ENCODE data around the gene ERCC3.
"Not testable (repeated sequence)": the region's sequence is repeated elsewhere in the genome, so short reads cannot be mapped to it uniquely, and the experiment has no call there.

Gene ERCC3

GRCh38 chr2:127254386-127254981 lies 39.5 kb downstream of the ERCC3 start:
- H3K27me3 ChIP-seq (ENCODE audit: control insufficient read depth, insufficient read depth, low read length): no peaks in the 10 kb centered on the region
- no peak overlapping the region for H3K4me3 ChIP-seq (ENCODE audit: low read depth, low read length)
- no peaks in the 10 kb centered on the region for H3K4me1 ChIP-seq (ENCODE audit: control insufficient read depth, insufficient read depth, low read length)
- H3K9ac ChIP-seq (ENCODE audit: low read depth, low read length): no peak overlapping the region
- H3K9me3 ChIP-seq (ENCODE audit: control insufficient read depth, insufficient read depth, low read length): no peaks in the 10 kb centered on the region
- peaks cover 32% of the 10 kb centered on the region for H3K36me3 ChIP-seq (ENCODE audit: control insufficient read depth, insufficient read depth, low read length)
- H3K27ac ChIP-seq (ENCODE audit: low read depth, low read length): no peak overlapping the region

DNA sequence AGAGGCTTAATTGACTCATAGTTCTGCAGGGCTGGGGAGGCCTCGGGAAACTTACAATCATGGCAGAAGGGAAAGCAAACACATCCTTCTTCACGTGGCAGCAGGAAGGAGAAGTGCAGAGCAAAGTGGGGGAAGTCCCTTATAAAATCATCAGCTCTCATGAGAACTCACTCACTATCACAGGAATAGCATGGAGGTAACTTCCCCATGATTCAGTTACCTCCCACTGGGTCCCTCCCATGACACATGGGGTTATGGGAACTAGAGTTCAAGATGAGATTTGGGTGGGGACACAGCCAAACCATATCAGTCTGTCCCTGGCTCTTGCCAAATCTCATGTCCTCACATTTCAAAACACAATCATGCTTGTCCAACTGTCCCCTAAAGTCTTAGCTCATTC lies 52.8 kb downstream of the ERCC3 start:
- not testable (repeated sequence) for H3K9me3 ChIP-seq (ENCODE audit: control insufficient read depth, insufficient read depth, low read length); H3K27me3 ChIP-seq (ENCODE audit: control insufficient read depth, insufficient read depth, low read length); H3K4me3 ChIP-seq (ENCODE audit: low read depth, low read length); H3K4me1 ChIP-seq (ENCODE audit: control insufficient read depth, insufficient read depth, low read length); H3K9ac ChIP-seq (ENCODE audit: low read depth, low read length); H3K36me3 ChIP-seq (ENCODE audit: control insufficient read depth, insufficient read depth, low read length); H3K27ac ChIP-seq (ENCODE audit: low read depth, low read length)

DNA sequence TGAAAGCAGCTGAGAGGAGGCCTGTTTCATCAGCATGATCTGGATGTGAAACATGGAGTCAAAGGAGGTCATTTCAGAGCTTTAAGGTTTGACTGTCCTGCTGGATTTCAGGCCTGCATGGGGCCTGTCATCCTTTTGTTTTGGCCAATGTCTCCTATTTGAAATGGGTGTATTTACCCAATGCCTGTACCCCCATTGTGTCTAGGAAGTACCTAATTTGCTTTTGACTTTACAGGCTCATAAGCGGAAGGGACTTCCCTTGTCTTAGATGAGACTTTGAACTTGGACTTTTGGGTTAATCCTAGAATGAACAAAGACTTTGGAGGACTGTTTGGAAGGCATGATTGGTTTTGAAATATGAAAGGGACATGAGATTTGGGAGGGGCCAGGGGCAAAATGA lies 54.5 kb downstream of the ERCC3 start:
- Histone ChIP-seq H3K9ac (ENCODE audit: low read depth, low read length) (no peak overlapping the region), H3K9me3 (ENCODE audit: control insufficient read depth, insufficient read depth, low read length) (peaks cover 8% of the 10 kb centered on the region), H3K27ac (ENCODE audit: low read depth, low read length) (no peak overlapping the region), H3K36me3 (ENCODE audit: control insufficient read depth, insufficient read depth, low read length) (no peaks in the 10 kb centered on the region), H3K4me3 (ENCODE audit: low read depth, low read length) (no peak overlapping the region), H3K27me3 (ENCODE audit: control insufficient read depth, insufficient read depth, low read length) (no peaks in the 10 kb centered on the region), H3K4me1 (ENCODE audit: control insufficient read depth, insufficient read depth, low read length) (0 out of 2 replicates have a peak, but pooled peaks cover 2% of the 10 kb centered on the region)

- H3K4me3 ChIP-seq (ENCODE audit: low read depth, low read length); H3K27me3 ChIP-seq (ENCODE audit: control insufficient read depth, insufficient read depth, low read length); H3K36me3 ChIP-seq (ENCODE audit: control insufficient read depth, insufficient read depth, low read length); H3K4me1 ChIP-seq (ENCODE audit: control insufficient read depth, insufficient read depth, low read length); H3K9me3 ChIP-seq (ENCODE audit: control insufficient read depth, insufficient read depth, low read length); H3K9ac ChIP-seq (ENCODE audit: low read depth, low read length); H3K27ac ChIP-seq (ENCODE audit: low read depth, low read length): not testable (repeated sequence)
These were observed 56.2 kb downstream of the ERCC3 start for GRCh38 chr2:127237768-127238167.

DNA sequence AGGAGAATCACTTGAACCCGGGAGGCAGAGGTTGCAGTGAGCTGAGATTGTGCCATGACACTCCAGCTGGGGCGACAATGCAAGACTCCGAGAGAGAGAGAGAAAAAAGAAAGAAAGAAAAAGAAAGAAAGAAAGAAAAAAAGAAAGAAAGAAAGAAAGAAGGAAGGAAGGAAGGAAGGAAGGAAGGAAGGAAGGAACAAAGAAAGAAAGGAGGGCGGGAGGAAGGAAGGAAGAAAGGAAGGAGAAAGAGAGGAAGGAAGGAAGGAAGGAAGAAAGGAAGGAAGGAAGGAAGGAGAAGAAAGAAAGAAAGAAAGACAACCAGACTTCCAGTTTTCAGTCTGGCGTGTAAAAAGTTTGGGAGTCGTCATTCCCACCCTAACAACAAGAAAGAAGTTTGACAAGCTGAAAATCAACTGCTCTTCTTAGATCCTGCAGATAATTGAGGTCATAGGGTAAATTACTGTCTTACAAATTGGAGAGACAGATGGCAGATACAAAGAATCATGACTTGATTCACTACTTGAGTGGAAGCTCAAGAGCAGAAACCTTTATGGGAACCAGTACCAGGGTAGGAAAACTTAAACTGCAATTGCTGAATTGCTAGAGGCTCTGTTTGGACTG lies 58.8 kb downstream of the ERCC3 start:
- 0 out of 2 replicates have a peak, but pooled peaks cover 2% of the 10 kb centered on the region for H3K4me1 ChIP-seq (ENCODE audit: control insufficient read depth, insufficient read depth, low read length)
- no peak overlapping the region for H3K4me3 ChIP-seq (ENCODE audit: low read depth, low read length)
- no peaks in the 10 kb centered on the region for H3K27me3 ChIP-seq (ENCODE audit: control insufficient read depth, insufficient read depth, low read length)
- no peak overlapping the region for H3K9ac ChIP-seq (ENCODE audit: low read depth, low read length)
- H3K27ac ChIP-seq (ENCODE audit: low read depth, low read length): no peak overlapping the region
- peaks cover 8% of the 10 kb centered on the region for H3K9me3 ChIP-seq (ENCODE audit: control insufficient read depth, insufficient read depth, low read length)
- no peaks in the 10 kb centered on the region for H3K36me3 ChIP-seq (ENCODE audit: control insufficient read depth, insufficient read depth, low read length)

DNA sequence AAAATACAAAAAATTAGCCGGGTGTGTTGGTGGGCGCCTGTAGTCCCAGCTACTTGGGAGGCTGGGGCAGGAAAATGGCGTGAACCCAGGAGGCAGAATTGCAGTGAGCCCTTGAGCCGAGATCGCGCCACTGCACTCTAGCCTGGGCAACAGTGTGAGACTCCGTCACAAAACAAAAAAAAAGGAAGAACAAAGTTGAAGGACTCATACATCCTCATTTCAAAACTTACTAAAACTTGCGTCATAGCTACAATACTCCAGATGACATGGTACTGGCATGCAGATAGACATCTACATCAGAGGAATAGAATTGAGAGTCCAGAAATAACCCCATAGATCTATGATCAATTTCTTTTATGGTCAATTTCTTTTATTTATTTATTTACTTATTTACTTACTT lies 60.2 kb downstream of the ERCC3 start:
- Histone ChIP-seq H3K4me3 (ENCODE audit: low read depth, low read length) (no peak overlapping the region), H3K9me3 (ENCODE audit: control insufficient read depth, insufficient read depth, low read length) (peaks cover 7% of the 10 kb centered on the region), H3K9ac (ENCODE audit: low read depth, low read length) (no peak overlapping the region), H3K4me1 (ENCODE audit: control insufficient read depth, insufficient read depth, low read length) (0 out of 2 replicates have a peak, but pooled peaks cover 2% of the 10 kb centered on the region), H3K36me3 (ENCODE audit: control insufficient read depth, insufficient read depth, low read length) (no peaks in the 10 kb centered on the region), H3K27ac (ENCODE audit: low read depth, low read length) (no peak overlapping the region), H3K27me3 (ENCODE audit: control insufficient read depth, insufficient read depth, low read length) (no peaks in the 10 kb centered on the region)

DNA sequence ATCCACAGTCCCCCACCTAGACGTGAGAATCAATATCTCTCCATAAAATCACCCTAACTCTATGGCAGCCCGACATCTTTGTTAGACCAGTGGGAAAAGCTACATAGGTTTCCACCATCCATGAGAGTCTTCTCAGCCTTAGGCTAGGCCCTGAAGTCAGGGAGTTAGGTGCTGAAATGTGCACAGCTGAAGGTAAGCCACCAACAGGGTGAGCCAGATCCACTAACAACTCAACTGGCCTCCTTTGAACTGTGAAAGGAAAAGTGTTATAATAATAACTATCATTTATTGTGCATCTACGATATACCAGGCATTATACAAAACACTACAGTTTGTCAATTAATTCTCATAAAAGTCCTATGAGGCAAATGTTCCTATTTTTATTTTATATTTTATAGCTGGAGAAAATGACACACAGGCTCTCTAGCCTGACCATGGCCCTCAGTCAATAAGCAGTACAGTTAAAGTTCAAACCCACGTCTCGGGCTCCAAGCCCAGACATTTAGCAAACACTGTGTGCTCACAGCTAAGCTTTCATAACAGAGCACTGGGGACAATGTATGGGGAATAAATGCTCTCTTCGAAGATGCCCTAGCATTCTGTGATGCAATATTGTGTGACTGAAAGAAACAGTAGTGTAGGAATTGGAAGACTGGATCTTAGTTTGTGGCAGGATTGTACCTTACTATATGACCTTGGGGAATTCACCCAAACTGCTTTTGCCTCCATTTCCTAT lies 62.6 kb downstream of the ERCC3 start:
- H3K27me3 ChIP-seq (ENCODE audit: control insufficient read depth, insufficient read depth, low read length): no peaks in the 10 kb centered on the region
- H3K4me3 ChIP-seq (ENCODE audit: low read depth, low read length): no peak overlapping the region
- 0 out of 2 replicates have a peak, but pooled peaks cover 2% of the 10 kb centered on the region for H3K4me1 ChIP-seq (ENCODE audit: control insufficient read depth, insufficient read depth, low read length)
- no peak overlapping the region for H3K9ac ChIP-seq (ENCODE audit: low read depth, low read length)
- H3K9me3 ChIP-seq (ENCODE audit: control insufficient read depth, insufficient read depth, low read length): no peaks in the 10 kb centered on the region
- H3K36me3 ChIP-seq (ENCODE audit: control insufficient read depth, insufficient read depth, low read length): no peaks in the 10 kb centered on the region
- no peak overlapping the region for H3K27ac ChIP-seq (ENCODE audit: low read depth, low read length)

- Histone ChIP-seq H3K4me3 (ENCODE audit: low read depth, low read length) (no peak overlapping the region), H3K4me1 (ENCODE audit: control insufficient read depth, insufficient read depth, low read length) (peaks cover 6% of the 10 kb centered on the region; the same call in 1 of the 2 replicates), H3K36me3 (ENCODE audit: control insufficient read depth, insufficient read depth, low read length) (no peaks in the 10 kb centered on the region), H3K27ac (ENCODE audit: low read depth, low read length) (no peak overlapping the region), H3K27me3 (ENCODE audit: control insufficient read depth, insufficient read depth, low read length) (no peaks in the 10 kb centered on the region), H3K9ac (ENCODE audit: low read depth, low read length) (no peak overlapping the region), H3K9me3 (ENCODE audit: control insufficient read depth, insufficient read depth, low read length) (no peaks in the 10 kb centered on the region)
These were observed 64.4 kb downstream of the ERCC3 start for GRCh38 chr2:127229555-127229954.

- H3K9ac ChIP-seq (ENCODE audit: low read depth, low read length): no peak overlapping the region
- H3K27ac ChIP-seq (ENCODE audit: low read depth, low read length): no peak overlapping the region
- H3K4me1 ChIP-seq (ENCODE audit: control insufficient read depth, insufficient read depth, low read length): peaks cover 6% of the 10 kb centered on the region; the same call in 1 of the 2 replicates
- H3K9me3 ChIP-seq (ENCODE audit: control insufficient read depth, insufficient read depth, low read length): no peaks in the 10 kb centered on the region
- no peaks in the 10 kb centered on the region for H3K27me3 ChIP-seq (ENCODE audit: control insufficient read depth, insufficient read depth, low read length)
- H3K36me3 ChIP-seq (ENCODE audit: control insufficient read depth, insufficient read depth, low read length): no peaks in the 10 kb centered on the region
- no peak overlapping the region for H3K4me3 ChIP-seq (ENCODE audit: low read depth, low read length)
These were observed 65.8 kb downstream of the ERCC3 start for GRCh38 chr2:127228102-127228501.

DNA sequence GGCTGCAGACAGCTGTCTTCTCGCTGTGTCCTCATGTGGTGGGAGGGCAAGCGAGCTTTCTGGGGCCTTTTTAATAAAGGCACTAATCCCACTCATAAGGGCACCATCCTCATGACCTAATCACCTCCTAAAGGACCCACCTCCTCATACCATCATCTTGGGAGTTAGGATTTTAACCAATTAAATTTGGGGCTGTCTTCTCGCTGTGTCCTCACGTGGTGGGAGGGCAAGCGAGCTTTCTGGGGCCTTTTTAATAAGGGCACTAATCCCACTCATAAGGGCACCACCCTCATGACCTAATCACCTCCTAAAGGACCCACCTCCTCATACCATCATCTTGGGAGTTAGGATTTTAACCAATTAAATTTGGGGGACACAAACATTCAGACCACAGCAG lies 66.7 kb downstream of the ERCC3 start:
- H3K9me3 ChIP-seq (ENCODE audit: control insufficient read depth, insufficient read depth, low read length); H3K27me3 ChIP-seq (ENCODE audit: control insufficient read depth, insufficient read depth, low read length); H3K36me3 ChIP-seq (ENCODE audit: control insufficient read depth, insufficient read depth, low read length); H3K4me3 ChIP-seq (ENCODE audit: low read depth, low read length); H3K9ac ChIP-seq (ENCODE audit: low read depth, low read length); H3K27ac ChIP-seq (ENCODE audit: low read depth, low read length); H3K4me1 ChIP-seq (ENCODE audit: control insufficient read depth, insufficient read depth, low read length): not testable (repeated sequence)

All from HUES48 (cell line).